H1 (cell line): ENCODE measurements around the gene PIMREG. TPM values are rescaled to one million over a fixed set of nuclear protein-coding genes. Genes with fewer than 3 reads are reported as not detected.

ENCODE experiments used
- CTCF ChIA-PET: fragments of 300-600 bp; sonication (Branson Sonifier 250); formaldehyde crosslinking; loops from one replicate; lab custom pipeline; 2021; ENCODE audit not compliant: partially characterized antibody; lab: Charles Lee
- POLR2A ChIA-PET: fragments of 300-600 bp; sonication (Branson Sonifier 250); formaldehyde crosslinking; loops from one replicate; lab custom pipeline; 2021; ENCODE audit warnings: inconsistent platforms; ENCODE audit not compliant: partially characterized antibody; lab: Charles Lee
- DNase-seq, 2 experiments: peaks; one replicate each; pipeline versions ENCODE4 v3.0.0 to v3.0.0-alpha.2; 2010 to 2022; ENCODE audit warnings: low spot score in 2 of 2, low read depth in 1 of 2, mixed read lengths in 1 of 2
- FAIRE-seq: peaks from 2 replicates; lab custom pipeline; 2011; peaks lifted over from hg19 to GRCh38; lab: Jason Lieb, UNC
- H2AFZ ChIP-seq: 2 replicates; pipeline ENCODE4 v1.8.1; 2012; ENCODE audit warnings: low read length, inconsistent platforms
- H2AK5ac ChIP-seq: 2 replicates; pipeline ENCODE4 v1.6.1; 2013; ENCODE audit warnings: low read depth, low read length
- H2BK120ac ChIP-seq: replicated peaks from 2 replicates; pipeline ENCODE3; 2013; ENCODE audit warnings: low read depth, low read length, inconsistent platforms
- H2BK12ac ChIP-seq: 2 replicates; pipeline ENCODE4 v1.6.1; 2013; ENCODE audit warnings: low read depth, low read length
- H2BK15ac ChIP-seq: 2 replicates; pipeline ENCODE4 v1.6.1; 2013; ENCODE audit warnings: low read length
- H2BK20ac ChIP-seq: 2 replicates; pipeline ENCODE4 v1.6.1; 2013; ENCODE audit warnings: low read length
- H2BK5ac ChIP-seq: 2 replicates; pipeline ENCODE4 v1.6.1; 2013; ENCODE audit warnings: low read depth, low read length
- H3K14ac ChIP-seq: 2 replicates; pipeline ENCODE4 v1.6.1; 2013; ENCODE audit warnings: inconsistent platforms; ENCODE audit not compliant: insufficient read length
- H3K18ac ChIP-seq: 2 replicates; pipeline ENCODE4 v1.6.1; 2013; ENCODE audit warnings: low read length; ENCODE audit errors: extremely low read depth
- H3K23ac ChIP-seq: 2 replicates; pipeline ENCODE4 v1.6.1; 2013; ENCODE audit warnings: inconsistent platforms; ENCODE audit not compliant: insufficient read length
- H3K23me2 ChIP-seq: 2 replicates; pipeline ENCODE4 v1.6.1; 2013; ENCODE audit warnings: low read depth, low read length
- H3K27ac ChIP-seq: 2 replicates; pipeline ENCODE4 v1.6.1; 2011; ENCODE audit warnings: low read depth, low read length, inconsistent platforms
- H3K27me3 ChIP-seq, 4 experiments: replicated peaks in 1 of 4; 1 replicate in 1 of 4; 2 replicates in 3 of 4; pipeline versions ENCODE4 v1.6.1 to v1.8.1; 2011 to 2013; ENCODE audit warnings: low read length in 3 of 4, mild to moderate bottlenecking in 3 of 4, inconsistent platforms in 2 of 4, mixed read lengths in 2 of 4, moderate library complexity in 1 of 4; ENCODE audit not compliant: control insufficient read depth in 3 of 4, insufficient read depth in 3 of 4; ENCODE audit errors: extremely low read depth in 1 of 4
- H3K36me3 ChIP-seq, 4 experiments: 2 replicates each; pipeline versions ENCODE4 v1.6.1 to v1.8.1; 2011 to 2013; ENCODE audit warnings: mild to moderate bottlenecking in 4 of 4, low read length in 3 of 4, moderate library complexity in 2 of 4, control low read depth in 1 of 4, inconsistent platforms in 1 of 4; ENCODE audit not compliant: insufficient read depth in 4 of 4, control insufficient read depth in 2 of 4
- H3K4ac ChIP-seq: replicated peaks from 2 replicates; pipeline ENCODE3; 2013; ENCODE audit warnings: low read length, low read depth, mixed read lengths, inconsistent platforms; ENCODE audit not compliant: insufficient read length
- H3K4me1 ChIP-seq, 4 experiments: replicated peaks in 1 of 4; 1 replicate in 1 of 4; 2 replicates in 3 of 4; pipeline versions ENCODE4 v1.6.1 to v1.8.1; 2011 to 2013; ENCODE audit warnings: low read length in 3 of 4, inconsistent platforms in 2 of 4, mixed read lengths in 1 of 4; ENCODE audit not compliant: insufficient read depth in 4 of 4, control insufficient read depth in 3 of 4
- H3K4me2 ChIP-seq, 2 experiments: 2 replicates each; pipeline versions ENCODE4 v1.6.1 to v1.8.1; 2011 to 2013; ENCODE audit warnings: low read depth in 2 of 2, low read length in 2 of 2, control low read depth in 1 of 2, inconsistent platforms in 1 of 2, mild to moderate bottlenecking in 1 of 2; ENCODE audit not compliant: insufficient read depth in 1 of 2
- H3K4me3 ChIP-seq, 4 experiments: fragments of 200-600, 300-600 bp in 1 of 4; sonication (generic), shearing (Covaris generic), sonication (Bioruptor Twin) in 1 of 4; 2 replicates each; pipeline versions ENCODE4 v1.5.1 to v1.8.1; 2011 to 2016; ENCODE audit warnings: low read length in 4 of 4, low read depth in 3 of 4, control low read depth in 2 of 4, inconsistent platforms in 2 of 4, mild to moderate bottlenecking in 2 of 4, mixed read lengths in 1 of 4, moderate library complexity in 1 of 4; ENCODE audit not compliant: insufficient read depth in 2 of 4; ENCODE audit errors: extremely low read depth in 1 of 4
- H3K56ac ChIP-seq: replicated peaks from 2 replicates; pipeline ENCODE3; 2013; ENCODE audit warnings: low read depth, mild to moderate bottlenecking, mixed read lengths, low read length, inconsistent platforms; ENCODE audit not compliant: insufficient read length
- H3K79me1 ChIP-seq: 2 replicates; pipeline ENCODE4 v1.6.1; 2013; ENCODE audit warnings: low read depth, low read length, control low read depth
- H3K79me2 ChIP-seq, 2 experiments: 2 replicates each; pipeline versions ENCODE4 v1.6.1 to v1.8.1; 2012 to 2013; ENCODE audit warnings: low read length in 2 of 2, mild to moderate bottlenecking in 2 of 2, inconsistent platforms in 1 of 2; ENCODE audit not compliant: insufficient read depth in 2 of 2, control insufficient read depth in 1 of 2
- H3K9ac ChIP-seq, 4 experiments: replicated peaks in 1 of 4; 1 replicate in 1 of 4; 2 replicates in 3 of 4; pipeline versions ENCODE4 v1.6.1 to v1.8.1; 2011 to 2013; ENCODE audit warnings: low read depth in 3 of 4, low read length in 3 of 4, control low read depth in 2 of 4, mild to moderate bottlenecking in 2 of 4, moderate library complexity in 2 of 4, inconsistent platforms in 1 of 4; ENCODE audit errors: extremely low read depth in 1 of 4
- H3K9me3 ChIP-seq, 2 experiments: 2 replicates each; pipeline versions ENCODE4 v1.6.1 to v1.8.1; 2012 to 2013; ENCODE audit warnings: mild to moderate bottlenecking in 2 of 2, moderate library complexity in 2 of 2, control low read depth in 1 of 2, inconsistent platforms in 1 of 2, low read depth in 1 of 2, low read length in 1 of 2, mixed read lengths in 1 of 2; ENCODE audit not compliant: insufficient read depth in 2 of 2
- H4K20me1 ChIP-seq, 2 experiments: replicated peaks in 1 of 2; 2 replicates each; pipeline versions ENCODE3 to v1.8.1; 2011 to 2013; ENCODE audit warnings: inconsistent platforms in 2 of 2, low read length in 2 of 2, mild to moderate bottlenecking in 1 of 2; ENCODE audit not compliant: insufficient read depth in 2 of 2, control insufficient read depth in 1 of 2
- H4K5ac ChIP-seq: 2 replicates; pipeline ENCODE4 v1.6.1; 2013; ENCODE audit warnings: low read length, low read depth, mixed read lengths, inconsistent platforms; ENCODE audit not compliant: insufficient read length
- H4K8ac ChIP-seq: 2 replicates; pipeline ENCODE4 v1.8.0; 2013; ENCODE audit warnings: mild to moderate bottlenecking, moderate library complexity, low read length, inconsistent platforms; ENCODE audit not compliant: insufficient read depth; ENCODE audit errors: extremely low read depth
- H4K91ac ChIP-seq: replicated peaks from 2 replicates; pipeline ENCODE3; 2013; ENCODE audit warnings: low read length, mixed read lengths, inconsistent platforms; ENCODE audit not compliant: insufficient read length
- BACH1 ChIP-seq: IDR thresholded peaks from 2 replicates; pipeline ENCODE4 v1.6.1; 2012; ENCODE audit warnings: low read length, improper control_type of control experiment
- BCL11A ChIP-seq, 2 experiments: IDR thresholded peaks; one replicate each; pipeline ENCODE4 v1.6.1; 2011; ENCODE audit warnings: low read depth in 2 of 2, low read length in 2 of 2, mild to moderate bottlenecking in 2 of 2
- CBX5 ChIP-seq: fragments of 300-800, 300-1000 bp; sonication (generic); IDR thresholded peaks from 2 replicates; pipeline ENCODE4 v1.7.1; 2016; ENCODE audit warnings: antibody characterized with exemption, low read length, low read depth
- CHD2 ChIP-seq: IDR thresholded peaks from 2 replicates; pipeline ENCODE4 v1.6.1; 2012; ENCODE audit warnings: low read length, improper control_type of control experiment
- EZH2 ChIP-seq: fragments of 200-600 bp; sonication (generic); IDR thresholded peaks from 2 replicates; pipeline ENCODE4 v1.7.1; 2012; ENCODE audit warnings: low read depth, mild to moderate bottlenecking, moderate library complexity, low read length, inconsistent platforms; ENCODE audit not compliant: severe bottlenecking
- GABPA ChIP-seq: IDR thresholded peaks from 2 replicates; pipeline ENCODE4 v1.6.1; 2011; ENCODE audit warnings: mild to moderate bottlenecking, low read length, moderate library complexity, borderline replicate concordance; ENCODE audit not compliant: insufficient read depth
- HDAC6 ChIP-seq: IDR thresholded peaks from one replicate; pipeline ENCODE4 v1.7.1; 2012; ENCODE audit warnings: low read depth, mild to moderate bottlenecking, inconsistent platforms, low read length, moderate library complexity
- JUND ChIP-seq: IDR thresholded peaks from 2 replicates; pipeline ENCODE4 v1.6.1; 2011; ENCODE audit warnings: mild to moderate bottlenecking, improper control_type of control experiment, low read length
- KDM1A ChIP-seq: fragments of 200-600, 300-600 bp; sonication (generic); IDR thresholded peaks from 2 replicates; pipeline ENCODE4 v1.7.1; 2016; ENCODE audit warnings: mild to moderate bottlenecking, low read length, borderline replicate concordance
- SAP30 ChIP-seq: fragments of 300-600 bp; sonication (generic); IDR thresholded peaks from 2 replicates; pipeline ENCODE4 v1.7.1; 2012; ENCODE audit warnings: low read length, moderate library complexity, mild to moderate bottlenecking, inconsistent platforms; ENCODE audit not compliant: insufficient read depth, insufficient replicate concordance
- SIX5 ChIP-seq: IDR thresholded peaks from 2 replicates; pipeline ENCODE4 v1.6.1; 2011; ENCODE audit warnings: mild to moderate bottlenecking, low read depth, low read length
- SP1 ChIP-seq: IDR thresholded peaks from 2 replicates; pipeline ENCODE4 v1.6.1; 2011; ENCODE audit warnings: low read depth, low read length
- TAF7 ChIP-seq: optimal IDR thresholded peaks from 2 replicates; pipeline ENCODE3; 2011; ENCODE audit warnings: low read depth, mild to moderate bottlenecking, inconsistent platforms, low read length, moderate library complexity, borderline replicate concordance
- YY1 ChIP-seq: IDR thresholded peaks from 2 replicates; pipeline ENCODE4 v1.6.1; 2011; ENCODE audit warnings: low read depth, mild to moderate bottlenecking, low read length
- ZNF274 ChIP-seq: IDR thresholded peaks from 2 replicates; pipeline ENCODE4 v1.7.0; 2012; ENCODE audit warnings: low read length, borderline replicate concordance; ENCODE audit errors: extremely low read depth
- WGBS, 2 experiments: shearing (Covaris generic) in 1 of 2; methylation state at CpG; one replicate each; pipeline versions ENCODE4 v1.1.6 to v1.1.7; 2013 to 2015; ENCODE audit warnings: low lambda C conversion rate in 2 of 2, mixed read lengths in 2 of 2, inconsistent platforms in 1 of 2, low coverage in 1 of 2, missing lambda C conversion rate in 1 of 2; ENCODE audit not compliant: insufficient replicate concordance in 2 of 2, insufficient coverage in 1 of 2, insufficient read length in 1 of 2; ENCODE audit errors: extremely low coverage in 1 of 2, missing lambda C conversion rate in 1 of 2; 5-methylcytosine and 5-hydroxymethylcytosine counted together
- polyA plus RNA-seq, 7 experiments: library from polyadenylated mRNA; depleted of rRNA in 3 of 7; stranded (reverse) in 5 of 7; unstranded in 2 of 7; fragments of >200 nt in 5 of 7; fragments of 200-250 nt in 2 of 7; gene quantifications; 1 replicate in 5 of 7; 2 replicates in 1 of 7; 4 replicates in 1 of 7; pipeline versions ENCODE4 v1.2.1 to v1.2.3, GENCODE V29; 2011 to 2013; ENCODE audit warnings: missing spikeins in 2 of 7, mixed read lengths in 2 of 7
- total RNA-seq: library from RNA; stranded (reverse); fragmentation: NEBNext Ultra II Directional; extraction: Animal tissue kit (Norgen Biotek cat#: 25700); gene quantifications from 2 replicates; pipeline ENCODE4 v1.2.1, GENCODE V29; 2021

The PIMREG gene
- total and polyA plus RNA-seq, 2 of the 8 experiments (the other 6 are each of a cell fraction or from before 2014, with no cell fraction given): 133 to 148 TPM

- Histone ChIP-seq H3K14ac (no peak overlapping the region), H2AFZ (no peak overlapping the region), H3K56ac (no peak overlapping the region), H3K23ac (no peak overlapping the region), H2BK20ac (no peak overlapping the region), H3K9ac (no peak overlapping the region), H3K9me3 (no peaks in the 10 kb centered on the region), H3K23me2 (no peaks in the 10 kb centered on the region), H2BK12ac (no peak overlapping the region), H4K5ac (no peak overlapping the region), H3K4me1 (peaks cover 2 to 21% (median 6%) of the 10 kb centered on the region in 4 experiments), H2AK5ac (no peak overlapping the region; the same call in 1 of the 2 replicates), H2BK120ac (peak overlapping the region; percentile 81), H3K36me3 (no peaks in the 10 kb centered on the region), H3K79me1 (no peaks in the 10 kb centered on the region), H3K4me3 (no peak overlapping the region; a peak in 1 of 8 replicates), H3K27ac (no peak overlapping the region), H3K27me3 (no peaks in the 10 kb centered on the region), H4K20me1 (no peaks in the 10 kb centered on the region), H3K18ac (no peak overlapping the region), H4K8ac (no peak overlapping the region), H3K4me2 (0 out of 4 replicates have a peak overlapping the region, but pooled peaks of 1 of the 2 experiments have one; percentile 15), H3K79me2 (no peaks in the 10 kb centered on the region), H2BK15ac (no peak overlapping the region), H4K91ac (no peak overlapping the region), H3K4ac (no peak overlapping the region), H2BK5ac (no peak overlapping the region)
- FAIRE-seq (no peak), DNase-seq (no peak)
- POLR2A ChIA-PET: interaction anchor here (1.0 kb wide), 1 partner anchor 16 kb away, joined by 4 read pairs; no protein-coding TSS in a partner anchor
- CTCF ChIA-PET: interaction anchor here (1.0 to 5.3 kb wide), 3 partner anchors 15 to 26 kb away, joined by 3 to 60 read pairs (median 5); no protein-coding TSS in a partner anchor
- 80% methylated on average over 3 of the region's 3 CpGs; no CpG with 5 or more reads in 1 of the 2 experiments for WGBS, 2 experiments
- TF ChIP-seq CHD2: no peak
- no peak for TF ChIP-seq GABPA
- TF ChIP-seq ZNF274: no peak
- no peak for TF ChIP-seq BACH1
- TF ChIP-seq YY1: no peak
- TF ChIP-seq TAF7: no peak
- TF ChIP-seq SAP30: no peak
- TF ChIP-seq CBX5: no peak
- TF ChIP-seq HDAC6: no peak
- no peak for TF ChIP-seq EZH2
- TF ChIP-seq BCL11A (IDR thresholded peaks at IDR 0.05; ENCODE audit: low read depth in 2 of 2, low read length in 2 of 2): no peak
- TF ChIP-seq SP1: no peak
- TF ChIP-seq KDM1A: no peak
- no peak for TF ChIP-seq JUND
- TF ChIP-seq SIX5: no peak
Observed at GRCh38 chr17:6437956-6438355, 6.3 kb upstream of the PIMREG start.
